Astrocyte of the spinal cord (primary cell): ENCODE measurements around the gene SP110.

ENCODE experiments used
- DNase-seq: peaks from one replicate; pipeline ENCODE4 v3.0.0; 2011; ENCODE audit warnings: low read depth, low spot score
- H3K4me3 ChIP-seq: 2 replicates; pipeline ENCODE4 v1.5.1; 2011; ENCODE audit warnings: low read depth, mild to moderate bottlenecking, low read length, moderate library complexity
- in situ Hi-C: cut with HindIII; loops from 2 replicates; pipeline ENCODE4 v1.10.0; 2017; ENCODE audit warnings: low sequenced_read_pairs
- TF ChIP-seq, protein P1 (sequence below): IDR thresholded peaks from 2 replicates; pipeline ENCODE4 v1.5.1; 2012; ENCODE audit warnings: low read depth, mild to moderate bottlenecking, low read length, inconsistent platforms

The SP110 gene

DNA sequence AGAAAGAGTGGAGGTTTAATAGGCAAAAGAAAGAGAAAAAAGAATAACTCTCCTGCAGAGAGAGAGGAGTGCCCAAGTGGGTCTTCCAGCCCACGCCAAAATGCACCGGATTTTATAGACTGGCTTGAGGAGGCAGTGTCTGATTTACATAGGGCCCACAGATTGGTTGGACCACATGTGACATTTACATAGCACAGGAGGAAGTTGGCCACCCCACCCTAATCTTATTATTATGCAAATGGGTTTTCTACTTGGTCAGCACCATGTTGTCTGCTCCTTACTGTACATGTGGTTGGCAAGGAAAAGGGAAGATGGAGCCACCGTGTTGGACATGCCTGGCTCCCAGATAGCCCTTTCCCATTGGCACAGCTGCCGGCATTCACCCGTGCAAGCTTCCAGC, 56.8 kb downstream of the SP110 start:
- in situ Hi-C loops, result no loop called here
- no peak overlapping the region for H3K4me3 ChIP-seq
- TF ChIP-seq, protein P1, sequence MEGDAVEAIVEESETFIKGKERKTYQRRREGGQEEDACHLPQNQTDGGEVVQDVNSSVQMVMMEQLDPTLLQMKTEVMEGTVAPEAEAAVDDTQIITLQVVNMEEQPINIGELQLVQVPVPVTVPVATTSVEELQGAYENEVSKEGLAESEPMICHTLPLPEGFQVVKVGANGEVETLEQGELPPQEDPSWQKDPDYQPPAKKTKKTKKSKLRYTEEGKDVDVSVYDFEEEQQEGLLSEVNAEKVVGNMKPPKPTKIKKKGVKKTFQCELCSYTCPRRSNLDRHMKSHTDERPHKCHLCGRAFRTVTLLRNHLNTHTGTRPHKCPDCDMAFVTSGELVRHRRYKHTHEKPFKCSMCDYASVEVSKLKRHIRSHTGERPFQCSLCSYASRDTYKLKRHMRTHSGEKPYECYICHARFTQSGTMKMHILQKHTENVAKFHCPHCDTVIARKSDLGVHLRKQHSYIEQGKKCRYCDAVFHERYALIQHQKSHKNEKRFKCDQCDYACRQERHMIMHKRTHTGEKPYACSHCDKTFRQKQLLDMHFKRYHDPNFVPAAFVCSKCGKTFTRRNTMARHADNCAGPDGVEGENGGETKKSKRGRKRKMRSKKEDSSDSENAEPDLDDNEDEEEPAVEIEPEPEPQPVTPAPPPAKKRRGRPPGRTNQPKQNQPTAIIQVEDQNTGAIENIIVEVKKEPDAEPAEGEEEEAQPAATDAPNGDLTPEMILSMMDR, result no peak
- no peak for DNase-seq

DNA sequence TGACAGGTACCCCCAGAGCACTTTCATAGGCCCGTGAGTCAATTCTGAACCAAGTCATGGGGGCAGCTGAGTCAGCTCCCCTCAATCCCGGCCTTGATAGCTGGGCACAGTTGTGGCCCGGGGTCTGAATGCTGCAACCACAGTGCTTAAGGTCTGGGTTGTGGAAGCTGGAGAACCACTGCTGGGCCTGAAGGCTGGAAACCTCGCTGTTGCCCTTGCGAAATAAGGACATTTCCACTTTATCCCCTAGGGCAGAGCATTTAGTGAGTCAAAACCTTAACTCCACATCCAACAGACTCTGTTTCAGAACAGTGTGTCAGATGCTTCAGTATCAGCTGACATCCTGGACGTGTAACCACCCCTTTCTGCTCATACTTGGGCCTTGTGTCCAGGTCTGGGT, 58.6 kb downstream of the SP110 start:
- TF ChIP-seq, protein P1, result no peak
- DNase-seq, result no peak
- in situ Hi-C loops, result no loop called here
- H3K4me3 ChIP-seq, result no peak overlapping the region

DNA sequence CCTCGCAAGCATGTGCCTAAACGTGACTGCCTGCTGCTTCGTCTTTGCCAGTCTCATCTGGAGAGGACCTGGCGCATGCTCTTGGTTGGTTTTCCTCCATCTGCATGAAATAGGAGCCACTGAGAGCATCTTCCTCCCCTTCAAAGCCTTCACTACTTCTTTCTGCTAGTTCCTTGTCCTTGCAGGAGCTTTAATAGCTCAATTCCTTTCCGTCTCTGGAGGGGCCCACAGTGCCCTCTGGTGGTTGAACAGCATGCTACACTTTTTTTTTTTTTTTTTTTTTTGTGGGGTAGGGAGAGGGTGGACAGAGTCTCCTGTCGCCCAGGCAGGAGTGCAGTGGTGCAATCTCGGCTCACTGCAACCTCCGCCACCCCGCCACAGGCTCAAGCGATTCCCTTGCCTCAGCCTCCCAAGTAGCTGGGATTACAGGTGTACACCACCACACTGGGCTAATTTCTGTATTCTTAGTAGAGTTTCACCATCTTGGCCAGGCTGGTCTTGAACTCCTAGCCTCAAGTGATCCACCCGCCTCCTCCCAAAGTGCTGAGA, 59.6 kb downstream of the SP110 start:
- in situ Hi-C loops, result no loop called here
- peak; percentile 58 for DNase-seq
- TF ChIP-seq, protein P1, result peak; percentile 80
- no peak overlapping the region for H3K4me3 ChIP-seq

DNA sequence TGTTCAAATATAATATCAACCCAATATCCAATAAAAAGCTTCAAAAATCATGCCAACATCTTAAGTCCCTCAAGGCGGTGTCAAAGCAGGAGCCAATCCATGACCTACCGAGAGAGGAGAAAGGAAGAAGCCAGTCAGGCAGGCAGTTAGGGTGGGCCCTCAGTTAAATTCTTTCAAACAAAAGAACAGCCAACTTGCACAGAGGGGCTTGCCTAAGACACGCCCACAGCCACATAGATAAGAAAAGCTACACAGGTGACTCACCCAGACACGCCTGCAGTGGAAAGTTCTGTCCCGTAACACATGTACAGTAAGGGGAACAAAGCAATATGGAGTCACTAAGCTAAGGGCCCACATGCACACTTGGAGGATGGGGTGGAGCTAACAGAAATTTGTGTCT, 61.3 kb downstream of the SP110 start:
- TF ChIP-seq, protein P1, result no peak
- in situ Hi-C loops, result no loop called here
- no peak overlapping the region for H3K4me3 ChIP-seq
- no peak for DNase-seq

DNA sequence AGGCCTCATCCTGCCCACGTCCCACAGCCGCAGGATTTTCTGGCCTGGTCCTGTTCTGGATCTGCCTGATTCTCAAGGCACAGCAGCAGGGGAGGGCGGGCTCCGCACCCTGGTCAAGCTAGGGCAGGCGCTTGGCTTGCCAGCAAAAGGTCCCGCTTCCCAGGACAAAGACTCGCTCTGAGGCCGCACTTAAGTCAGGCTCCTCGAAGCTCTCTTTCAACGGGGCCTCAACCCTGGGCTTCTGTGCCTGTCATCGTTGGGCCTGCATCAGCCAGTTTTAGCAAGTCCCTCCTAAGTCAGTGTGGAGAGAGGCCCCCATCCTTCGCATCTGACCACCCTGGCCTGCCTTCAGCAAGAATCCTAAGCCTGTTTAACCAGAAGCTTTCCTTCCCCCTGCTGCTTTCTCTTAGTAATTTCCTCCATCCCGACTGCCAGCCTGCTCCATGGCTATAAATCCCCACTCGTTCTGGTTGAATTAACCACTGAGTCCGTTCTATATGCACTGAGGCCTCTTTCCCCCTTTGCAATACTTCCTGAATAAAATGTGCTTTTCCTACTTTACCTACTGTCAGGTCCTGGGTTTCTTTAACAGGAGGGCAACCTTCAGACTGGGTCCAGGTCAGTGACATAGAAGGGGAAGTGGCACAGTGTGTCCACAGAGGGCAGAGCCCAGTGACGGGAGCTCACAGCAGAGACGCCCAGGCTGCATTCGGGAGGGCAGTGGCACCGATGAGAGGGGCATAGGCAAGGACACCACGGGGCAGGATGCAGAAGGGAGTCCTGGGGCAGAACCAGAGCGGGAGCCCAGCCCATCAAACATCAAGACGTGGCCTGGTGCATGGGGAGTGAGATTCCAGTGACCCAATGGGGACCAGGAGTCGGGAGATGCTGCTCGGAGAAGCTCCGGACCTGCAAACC, 62.7 kb downstream of the SP110 start:
- no peak overlapping the region for H3K4me3 ChIP-seq
- TF ChIP-seq, protein P1, result no peak
- DNase-seq, result no peak
- in situ Hi-C loops, result no loop called here

DNA sequence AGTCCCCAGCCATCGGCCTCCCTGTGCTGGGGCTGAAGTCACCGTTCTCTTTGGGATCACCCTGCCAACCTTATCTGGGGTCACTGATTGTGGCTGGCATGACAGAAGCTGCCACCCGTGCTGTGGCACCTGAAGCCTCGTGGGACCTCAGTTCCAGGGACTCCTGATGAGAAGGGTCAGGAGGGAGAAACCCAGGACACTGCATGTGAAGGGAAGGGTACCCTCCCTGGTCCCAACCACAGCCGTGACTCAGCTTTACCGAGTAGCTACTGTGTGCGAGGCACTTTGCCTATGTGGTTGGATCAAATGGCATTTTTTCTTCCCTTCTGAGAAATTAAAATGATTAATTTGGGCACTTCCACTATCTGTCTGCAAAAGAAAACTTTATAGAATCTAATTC, 64.4 kb downstream of the SP110 start:
- TF ChIP-seq, protein P1, result no peak
- DNase-seq, result no peak
- in situ Hi-C loops, result no loop called here
- H3K4me3 ChIP-seq, result no peak overlapping the region
